ENCODE results near the gene GMPS. TPM values are rescaled to one million over a fixed set of nuclear protein-coding genes. Genes with fewer than 3 reads are reported as not detected.
A peak's percentile ranks its signal among the peaks of the same experiment; 100 is the strongest.
"Not testable (repeated sequence)": the region's sequence is repeated elsewhere in the genome, so short reads cannot be mapped to it uniquely, and the experiment has no call there.

GMPS gene
- total RNA-seq (2014; rRNA removed; shearing (Covaris generic)) = 102 and 126 TPM in 2 replicates

GRCh38 chr3:155870133-155870944 lies at the start of gene GMPS:
GMPS (plus strand) TSS chr3:155870650; CDS start chr3:155870871, 221 bp downstream.
- DNase-seq (ENCODE audit: low spot score) = peak; percentile 88

- not testable (repeated sequence) for DNase-seq (ENCODE audit: low spot score)
These were observed 41.9 kb upstream of the GMPS start for GRCh38 chr3:155828490-155829098.

- no peak for DNase-seq (ENCODE audit: low spot score)
These were observed 34.9 kb upstream of the GMPS start for GRCh38 chr3:155835341-155836071.

- no peak for DNase-seq (ENCODE audit: low spot score)
These were observed 26.9 kb upstream of the GMPS start for GRCh38 chr3:155843569-155843968.

- DNase-seq (ENCODE audit: low spot score) = no peak
These were observed 24.3 kb upstream of the GMPS start for GRCh38 chr3:155846119-155846518.

- DNase-seq (ENCODE audit: low spot score) = no peak
These were observed 22.5 kb upstream of the GMPS start for GRCh38 chr3:155847993-155848392.

- not testable (repeated sequence) for DNase-seq (ENCODE audit: low spot score)
These were observed 21.0 kb upstream of the GMPS start for GRCh38 chr3:155849404-155849803.

- no peak for DNase-seq (ENCODE audit: low spot score)
These were observed 18.1 kb upstream of the GMPS start for GRCh38 chr3:155852341-155852740.

- DNase-seq (ENCODE audit: low spot score) = no peak
These were observed 17.0 kb upstream of the GMPS start for GRCh38 chr3:155853214-155854140.

- DNase-seq (ENCODE audit: low spot score) = peak; percentile 100
These were observed 16.1 kb upstream of the GMPS start, which contains the start of gene SLC33A1 for GRCh38 chr3:155854141-155854940. SLC33A1 (minus strand) TSS chr3:155854427; CDS start chr3:155853997, 430 bp downstream.

GRCh38 chr3:155859859-155860258 lies 10.6 kb upstream of the GMPS start:
- DNase-seq (ENCODE audit: low spot score) = peak; percentile 24

GRCh38 chr3:155860424-155860823 lies 10.0 kb upstream of the GMPS start:
- not testable (repeated sequence) for DNase-seq (ENCODE audit: low spot score)

GRCh38 chr3:155861476-155862183 lies 8.8 kb upstream of the GMPS start:
- no peak for DNase-seq (ENCODE audit: low spot score)

GRCh38 chr3:155862290-155862982 lies 8.0 kb upstream of the GMPS start:
- DNase-seq (ENCODE audit: low spot score) = peak; percentile 76

- DNase-seq (ENCODE audit: low spot score) = no peak
These were observed 7.2 kb upstream of the GMPS start for GRCh38 chr3:155863072-155863784.

- DNase-seq (ENCODE audit: low spot score) = no peak
These were observed 759 bp upstream of the GMPS start for GRCh38 chr3:155869691-155870090.

GRCh38 chr3:155870945-155871745 lies 695 bp downstream of the GMPS start:
- peak; percentile 10 for DNase-seq (ENCODE audit: low spot score)

GRCh38 chr3:155871746-155872158 lies 1.3 kb downstream of the GMPS start:
- DNase-seq (ENCODE audit: low spot score) = peak; percentile 22

Measured in H4 (cell line).